HTERT RPE-1 (cell line): ENCODE results near the gene KCNN4.

Experiments
- in situ Hi-C: fragments of 300-500 bp; cut with MboI; formaldehyde crosslinking; loops from 4 replicates; pipeline ENCODE4 v1.14.3; 2020; ENCODE audit warnings: low sequenced_read_pairs

KCNN4 gene

DNA sequence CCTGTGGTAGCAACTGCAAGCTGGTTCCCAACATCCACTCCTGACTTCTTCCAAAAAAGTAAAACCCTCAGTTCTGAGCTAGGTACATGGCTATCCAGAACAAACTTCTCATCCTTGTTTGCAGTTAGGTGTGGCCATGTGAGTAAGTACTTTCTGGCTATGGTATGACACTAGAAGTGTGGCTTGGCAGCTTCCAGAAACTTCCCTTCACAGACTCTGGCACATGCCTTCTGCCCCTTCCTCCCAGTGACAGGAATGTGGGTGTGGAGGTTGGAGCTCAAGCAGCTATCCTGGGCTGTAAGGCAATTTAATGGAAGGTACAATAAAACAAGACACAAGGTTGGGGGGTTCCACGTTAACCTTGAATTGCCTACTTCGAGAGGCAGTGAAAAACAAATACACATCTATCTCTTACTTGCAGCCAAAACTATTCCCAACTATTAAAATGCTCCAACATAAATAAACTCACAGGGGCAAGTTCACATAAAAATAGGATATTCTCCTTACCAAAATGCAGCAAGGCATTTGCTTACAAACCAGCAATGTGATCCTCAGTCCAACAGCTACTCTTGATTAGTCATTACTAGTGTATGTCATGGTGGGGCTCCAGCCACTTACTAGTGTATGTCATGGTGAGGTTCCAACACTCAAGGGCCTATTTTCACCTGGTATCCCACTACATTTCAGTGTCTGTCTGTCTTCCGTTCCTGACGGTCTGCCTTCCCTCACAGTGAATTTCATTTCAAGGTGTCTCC is 29.1 kb downstream of the KCNN4 start:
- in situ Hi-C loops: no loop called here

DNA sequence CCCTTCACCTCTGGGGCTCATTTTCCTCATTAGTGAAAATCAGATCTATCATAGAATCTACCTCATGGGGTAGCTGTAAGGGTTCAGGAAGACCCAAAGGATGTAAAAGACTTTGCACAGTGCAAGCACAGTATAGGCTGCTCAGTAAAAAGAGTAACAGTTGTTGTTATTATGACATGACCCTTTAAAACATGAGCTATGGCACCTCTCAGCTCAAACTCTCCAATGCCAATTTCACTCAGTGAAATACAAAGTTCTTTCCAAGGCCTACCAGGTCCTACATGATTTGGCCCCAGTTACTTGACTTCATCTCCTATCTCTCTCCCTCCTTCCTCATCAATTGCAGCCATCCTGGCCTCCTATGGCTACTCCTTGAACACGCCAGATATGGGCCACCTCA is 30.9 kb downstream of the KCNN4 start:
- in situ Hi-C loops: no loop called here

DNA sequence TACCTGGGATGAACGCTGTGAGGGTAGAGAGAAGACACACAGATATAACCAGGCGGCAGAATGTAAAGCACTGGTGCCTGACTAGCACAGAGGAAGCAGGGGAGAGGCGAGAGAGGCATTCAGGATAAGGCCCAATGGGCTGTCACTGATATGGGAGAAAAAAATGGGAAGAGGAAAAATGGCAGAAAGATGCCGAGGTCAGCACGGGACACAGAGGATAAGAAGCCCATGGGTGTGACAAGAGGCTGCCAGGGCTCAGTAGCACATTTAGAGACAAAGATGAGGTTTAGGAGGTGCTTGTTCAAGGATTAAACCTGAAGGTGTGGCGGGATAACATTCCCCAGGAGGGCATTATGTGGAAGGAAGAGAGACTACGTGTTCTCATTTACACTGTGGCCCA is 31.6 kb downstream of the KCNN4 start:
- in situ Hi-C loops: no loop called here

DNA sequence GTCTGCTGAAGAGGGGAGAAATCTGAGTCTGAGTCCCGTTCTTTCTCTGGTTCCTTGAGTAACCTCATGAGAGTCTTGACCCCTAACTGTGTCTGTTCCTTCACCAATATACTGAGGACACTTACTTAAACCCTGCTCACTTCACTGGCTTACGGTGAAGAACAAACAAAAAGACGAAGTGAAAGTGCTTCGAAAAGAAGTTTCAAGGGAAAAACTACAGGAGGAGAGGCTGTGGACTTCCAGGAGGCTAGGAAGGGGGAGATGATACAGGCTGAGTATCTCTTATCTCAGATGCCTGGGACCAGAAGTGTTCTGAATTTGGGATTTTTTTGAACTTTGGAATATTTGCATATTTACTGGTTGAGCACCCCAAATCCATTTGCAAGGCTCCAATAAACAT is 32.1 kb downstream of the KCNN4 start:
- in situ Hi-C loops: no loop called here

DNA sequence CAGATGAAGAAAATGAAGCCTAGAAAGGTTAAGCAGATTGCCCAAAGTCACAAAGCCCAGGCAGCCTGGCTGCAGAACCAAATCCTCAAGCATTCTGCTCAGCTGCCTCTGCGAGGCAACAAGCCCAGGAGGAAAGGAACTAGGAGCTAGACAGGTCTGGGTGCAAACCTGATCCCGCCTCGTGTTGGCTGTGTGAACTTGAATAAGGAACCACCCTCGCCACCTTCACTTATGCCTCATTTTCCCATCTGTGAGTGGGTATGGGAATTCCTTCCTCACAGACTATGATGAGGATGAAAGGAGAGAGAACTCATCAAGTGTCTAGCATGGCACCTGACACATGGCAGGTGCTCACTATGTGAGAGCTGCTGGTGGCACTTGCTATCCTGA is 32.6 kb downstream of the KCNN4 start:
- in situ Hi-C loops: no loop called here

DNA sequence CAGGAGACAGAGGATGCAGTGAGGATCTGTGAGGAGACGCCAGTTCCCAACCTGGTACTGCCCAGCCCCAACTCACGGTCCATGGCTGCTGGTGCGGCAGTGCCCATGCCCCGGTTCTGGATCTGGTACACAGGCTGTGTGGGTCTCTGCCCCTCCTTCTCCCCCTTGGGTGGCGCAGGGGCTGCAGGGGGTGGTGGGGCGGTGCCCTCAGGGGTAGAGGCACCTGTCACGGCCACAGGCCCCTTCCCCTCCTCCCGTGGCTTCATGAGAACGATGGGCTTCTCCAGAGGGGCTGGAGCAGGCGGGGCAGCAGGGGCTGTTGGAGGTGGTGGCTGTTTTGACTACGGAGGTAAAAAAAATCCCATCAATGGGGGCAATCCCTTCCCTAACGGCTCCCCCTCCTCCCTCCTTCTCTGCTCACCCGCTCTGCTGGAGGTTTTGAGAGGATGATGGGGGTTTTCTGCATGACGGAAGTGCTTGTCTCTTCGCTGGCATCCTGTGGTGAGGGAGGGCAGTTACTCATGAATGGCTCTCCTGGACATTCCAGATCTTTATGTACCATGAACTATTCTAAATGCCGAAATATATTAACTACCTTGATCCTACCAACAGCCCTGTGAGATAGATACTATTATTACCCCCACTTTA is 33.1 kb downstream of the KCNN4 start:
- in situ Hi-C loops: no loop called here

DNA sequence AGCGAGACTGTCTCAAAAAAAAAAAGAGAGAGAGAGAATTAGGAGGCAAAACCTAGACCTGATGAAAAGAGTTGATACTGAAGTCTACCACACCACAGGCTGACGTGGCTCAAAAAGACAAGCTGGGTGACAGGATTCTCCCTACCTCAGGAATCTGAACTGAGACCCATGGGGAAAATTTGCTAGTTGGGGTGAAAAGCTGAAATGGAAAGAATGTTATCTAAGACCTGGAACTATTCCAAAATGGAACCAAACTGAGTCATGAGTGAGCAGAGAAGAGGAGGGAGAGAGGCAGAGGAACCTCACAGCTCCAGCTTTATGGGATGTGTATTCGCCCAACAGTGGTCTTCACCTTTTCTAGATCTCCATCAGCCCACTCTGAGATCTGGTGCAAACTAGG is 37.7 kb downstream of the KCNN4 start:
- in situ Hi-C loops: no loop called here

DNA sequence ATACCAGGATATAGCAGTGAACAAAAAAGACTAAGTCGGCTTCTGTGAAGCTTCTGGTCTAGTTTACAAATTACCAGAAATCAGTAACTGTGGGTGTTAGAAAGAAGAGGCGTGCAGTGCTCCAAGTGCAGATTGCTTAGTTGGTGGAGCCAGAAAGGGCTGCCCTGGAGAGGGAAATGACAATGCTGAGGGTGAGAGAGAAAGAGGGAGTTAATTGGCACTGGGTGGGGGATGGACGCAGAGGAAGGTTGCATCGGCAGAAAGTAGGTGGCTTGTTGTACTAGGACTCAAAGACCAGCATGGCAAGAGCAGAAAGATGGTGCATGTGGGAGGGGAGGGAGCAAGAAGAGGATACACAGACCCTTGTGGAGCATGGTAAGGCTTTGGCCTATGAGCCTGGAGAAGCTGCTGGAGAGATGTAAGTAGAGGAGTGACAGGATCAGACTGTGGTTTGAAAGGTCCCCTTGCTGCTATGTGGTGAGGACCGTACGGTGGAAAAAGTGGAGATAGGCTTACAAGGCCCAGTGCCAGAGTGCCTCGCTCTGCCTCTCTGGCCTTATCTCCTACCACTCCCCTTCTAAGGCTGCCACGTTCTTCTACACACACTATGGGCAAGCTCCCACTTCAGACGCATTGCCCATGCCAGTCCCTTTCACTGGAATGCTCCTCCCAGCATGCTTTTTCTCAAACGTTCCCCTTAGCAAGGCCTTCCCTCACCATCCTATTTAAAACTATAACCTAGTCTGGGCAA is 39.5 kb downstream of the KCNN4 start:
- in situ Hi-C loops: no loop called here

DNA sequence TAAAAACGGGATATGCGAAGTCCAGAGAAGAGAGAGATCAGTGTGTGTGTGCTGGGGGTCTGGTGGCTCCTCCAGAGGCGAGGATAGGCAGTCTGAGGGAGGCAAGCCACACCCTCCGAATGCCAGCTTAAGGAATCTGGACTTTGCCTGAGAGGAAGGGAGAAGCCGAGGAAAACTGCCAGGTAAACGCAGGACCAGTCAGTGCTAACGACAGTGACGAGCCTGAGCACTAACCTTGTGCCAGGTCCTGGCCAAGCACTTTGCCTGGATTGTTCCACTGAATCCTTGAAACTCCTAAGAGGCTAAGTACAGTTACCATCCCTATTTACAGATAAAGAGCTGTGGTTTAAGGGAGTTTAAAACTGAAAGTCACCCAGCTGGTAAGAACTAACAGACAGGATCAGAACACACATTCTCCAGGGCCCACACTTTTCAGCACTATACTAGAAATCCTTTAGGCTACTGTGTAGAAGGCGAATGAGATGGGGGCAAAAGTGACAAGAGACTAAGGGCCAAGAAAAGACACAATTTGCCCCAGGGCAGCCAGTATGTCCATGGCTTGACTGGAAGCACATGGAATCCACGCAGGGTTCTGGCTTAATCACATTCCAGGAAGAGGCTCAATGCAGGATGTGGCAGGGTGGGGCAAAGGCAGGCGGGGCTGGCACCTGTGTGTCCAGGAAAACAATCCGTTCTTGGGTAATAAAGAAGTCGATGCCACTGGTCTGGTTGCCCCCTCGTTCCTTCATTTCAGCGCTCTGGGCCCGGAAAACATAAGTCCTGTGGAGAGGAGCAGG is 41.1 kb downstream of the KCNN4 start:
- in situ Hi-C loops: no loop called here

DNA sequence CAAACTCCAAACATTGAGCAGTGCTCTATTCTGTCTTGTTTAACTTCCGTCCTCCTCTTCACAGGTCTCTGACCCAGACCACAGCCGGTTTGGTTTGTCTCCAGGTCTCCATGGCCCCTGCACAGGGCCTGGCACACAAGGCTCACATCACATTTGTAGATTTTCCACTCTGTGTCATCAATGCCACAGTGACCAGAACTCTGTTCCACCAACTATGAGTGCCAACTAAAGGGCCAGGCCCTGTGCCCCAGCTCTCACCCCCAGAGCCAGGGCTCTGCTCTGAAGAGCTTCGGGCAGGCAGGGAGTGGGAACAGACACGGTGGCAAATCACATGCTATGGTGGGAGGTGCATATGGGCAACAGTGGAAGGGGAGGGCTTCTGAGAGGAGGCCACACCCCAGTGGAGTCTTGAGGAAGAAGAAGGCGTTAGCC is 42.0 kb downstream of the KCNN4 start:
- in situ Hi-C loops: no loop called here

DNA sequence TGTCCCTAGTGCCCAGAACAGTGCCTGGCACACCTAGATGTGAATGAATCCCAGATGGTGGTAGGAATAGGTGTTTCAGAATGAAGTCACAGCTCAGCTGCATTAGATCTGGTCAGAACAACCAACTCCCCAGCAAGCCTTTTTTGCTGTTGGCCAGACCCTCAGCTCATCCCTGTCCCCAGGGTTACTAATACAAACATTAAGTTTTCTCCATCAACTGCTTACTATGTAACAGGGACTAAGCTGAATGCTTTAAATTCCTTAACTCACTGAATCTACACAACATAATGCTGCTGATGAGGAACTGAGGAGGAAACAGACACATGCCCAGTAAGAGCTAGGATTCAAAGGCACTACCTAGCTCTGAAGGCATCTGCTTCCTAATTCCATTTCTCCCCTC is 44.8 kb downstream of the KCNN4 start:
- in situ Hi-C loops: no loop called here

DNA sequence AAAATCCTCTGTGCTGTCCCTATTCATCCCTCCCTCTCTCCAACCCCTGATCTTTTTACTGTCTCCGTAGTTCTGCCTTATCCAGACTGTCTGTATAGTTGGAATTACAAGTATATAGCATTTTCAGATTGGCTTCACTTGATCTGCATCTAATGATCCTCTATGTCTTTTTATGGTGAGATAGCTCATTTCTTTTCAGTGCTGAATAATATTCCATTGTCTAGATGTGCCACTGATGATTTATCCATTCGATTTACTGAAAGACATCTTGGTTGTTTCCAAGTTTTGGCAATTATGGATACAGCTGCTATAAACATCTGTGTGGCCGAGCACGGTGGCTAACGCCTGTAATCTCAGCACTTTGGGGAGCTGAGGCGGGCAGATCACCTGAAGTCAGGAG is 45.8 kb downstream of the KCNN4 start:
- in situ Hi-C loops: no loop called here

DNA sequence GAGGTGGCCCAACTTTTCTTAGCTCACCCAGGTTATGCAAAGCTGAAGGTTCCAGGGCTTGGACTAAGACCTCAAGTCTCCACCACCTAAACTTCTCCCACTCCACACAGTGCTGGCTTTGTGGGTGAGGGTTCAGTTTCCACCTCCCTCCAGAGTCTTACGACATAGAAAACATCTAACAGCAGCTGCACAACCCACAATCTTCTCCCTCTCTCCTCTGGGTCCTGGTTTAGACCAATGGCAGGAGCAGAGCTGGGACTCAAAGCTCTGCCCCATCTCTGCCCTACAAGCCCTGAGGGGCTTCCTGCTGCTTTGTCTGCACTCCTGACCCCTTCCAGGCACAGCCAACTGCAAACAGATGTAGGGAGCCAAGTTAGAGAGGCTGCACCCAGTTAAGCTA is 48.9 kb downstream of the KCNN4 start:
- in situ Hi-C loops: no loop called here

DNA sequence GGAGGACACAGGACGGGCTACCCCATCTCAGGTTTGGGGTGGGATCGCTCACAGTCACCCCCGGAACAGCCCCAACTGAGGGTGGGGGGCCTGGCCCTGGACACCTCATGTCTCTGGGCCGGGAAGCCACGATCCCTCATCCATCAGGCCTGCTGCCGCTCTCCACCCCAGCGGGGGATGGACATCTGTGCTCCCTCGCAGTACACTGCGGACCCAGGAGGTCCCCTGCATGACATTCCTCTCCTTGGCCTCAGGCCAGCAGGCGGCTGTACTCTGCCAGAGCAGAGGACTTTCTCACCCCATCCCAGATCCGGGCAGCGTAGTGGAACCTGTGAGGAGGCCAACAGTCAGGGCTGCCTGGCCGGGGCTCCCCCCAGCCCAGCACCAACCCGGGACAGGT is 49.4 kb downstream of the KCNN4 start:
- in situ Hi-C loops: no loop called here

DNA sequence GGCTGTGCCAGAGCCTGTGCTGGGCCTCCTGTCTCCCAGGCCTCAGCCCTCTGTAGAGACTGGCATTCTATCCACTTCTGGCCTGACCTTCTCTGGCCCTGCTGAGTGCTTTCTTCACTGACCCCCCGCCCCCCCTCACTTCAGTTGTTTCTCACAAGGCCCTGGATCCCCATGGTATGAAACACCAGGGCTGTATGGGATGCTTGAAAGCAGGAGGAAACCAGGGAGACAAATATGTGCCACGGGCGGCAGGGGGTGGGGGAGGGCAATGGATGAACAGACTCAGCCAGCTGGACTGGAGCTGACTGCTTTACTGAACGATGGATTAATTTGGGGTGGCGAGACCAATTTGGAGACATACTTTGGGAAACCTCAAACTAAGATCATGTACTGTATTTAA is 50.9 kb downstream of the KCNN4 start:
- in situ Hi-C loops: no loop called here

DNA sequence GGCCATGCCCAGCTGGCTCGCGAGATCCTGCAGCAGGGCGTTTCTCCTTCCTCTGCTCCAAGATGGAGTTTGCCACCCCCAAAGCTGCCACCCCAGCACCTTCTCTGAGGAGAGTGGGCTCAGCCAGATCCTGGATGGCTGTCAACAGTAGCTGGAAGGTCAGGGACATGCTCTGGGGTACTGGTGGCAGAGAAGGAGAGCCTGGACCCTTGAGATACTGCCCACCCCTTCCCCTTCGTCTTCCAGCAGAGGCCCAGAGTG is 53.2 kb downstream of the KCNN4 start:
- in situ Hi-C loops: no loop called here

DNA sequence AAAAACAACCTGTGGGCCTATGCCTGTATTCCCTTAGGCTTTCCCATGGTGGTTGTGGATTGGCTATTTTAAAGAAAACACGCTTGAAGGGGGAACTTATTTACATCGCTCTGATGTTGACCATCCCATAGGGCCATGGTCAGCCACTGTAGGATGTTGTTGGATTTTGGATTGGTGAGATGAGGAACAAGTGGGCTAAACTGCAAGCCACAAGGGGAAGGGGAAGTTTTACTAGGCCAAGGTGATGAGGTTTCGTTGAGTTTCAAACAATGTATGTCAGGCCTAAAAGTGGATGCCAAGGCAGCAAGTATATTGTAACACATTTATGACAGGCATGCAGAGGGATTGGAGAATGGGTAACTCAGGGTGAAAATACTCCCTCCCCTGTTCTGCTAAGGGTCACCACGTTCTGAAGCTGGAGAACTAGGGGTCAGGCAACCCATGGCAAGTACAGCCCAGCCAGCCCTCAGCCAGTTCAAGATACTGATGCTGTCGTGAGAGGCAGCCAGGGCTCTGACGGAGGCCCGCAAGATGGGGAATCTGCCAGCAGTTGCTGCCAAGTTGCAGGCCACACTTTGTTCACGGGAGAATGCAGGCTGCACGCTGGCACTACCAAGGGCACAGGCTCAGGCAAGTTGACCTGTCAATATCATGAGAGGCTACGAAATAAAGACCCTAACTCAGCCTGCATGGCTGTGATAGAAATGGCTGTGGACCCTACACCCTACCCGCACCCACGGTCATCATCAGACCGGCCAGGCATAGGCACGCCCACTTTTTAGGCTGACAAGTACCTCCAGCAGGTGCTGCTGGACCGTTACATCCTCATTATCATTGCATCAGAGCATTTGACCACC is 53.8 kb downstream of the KCNN4 start:
- in situ Hi-C loops: no loop called here

DNA sequence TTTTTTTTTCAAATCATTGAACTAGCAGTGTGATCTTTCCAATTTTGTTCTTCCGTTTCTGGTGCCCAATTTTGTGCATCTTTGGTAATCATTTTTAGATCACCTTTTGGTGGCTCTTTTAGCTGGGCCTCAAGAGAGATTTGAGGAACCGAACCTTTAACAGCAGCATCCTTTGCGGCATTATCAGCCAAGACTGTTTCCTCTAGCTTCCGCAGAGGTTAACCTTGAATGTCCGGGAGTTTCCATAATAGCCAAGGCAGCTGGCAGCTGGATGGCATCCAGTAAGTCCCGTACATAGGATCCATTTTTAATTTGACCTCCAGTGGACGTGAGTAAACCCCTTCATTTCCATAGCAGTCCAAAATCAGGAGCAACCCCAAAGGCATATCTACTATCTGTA is 55.3 kb downstream of the KCNN4 start:
- in situ Hi-C loops: no loop called here

DNA sequence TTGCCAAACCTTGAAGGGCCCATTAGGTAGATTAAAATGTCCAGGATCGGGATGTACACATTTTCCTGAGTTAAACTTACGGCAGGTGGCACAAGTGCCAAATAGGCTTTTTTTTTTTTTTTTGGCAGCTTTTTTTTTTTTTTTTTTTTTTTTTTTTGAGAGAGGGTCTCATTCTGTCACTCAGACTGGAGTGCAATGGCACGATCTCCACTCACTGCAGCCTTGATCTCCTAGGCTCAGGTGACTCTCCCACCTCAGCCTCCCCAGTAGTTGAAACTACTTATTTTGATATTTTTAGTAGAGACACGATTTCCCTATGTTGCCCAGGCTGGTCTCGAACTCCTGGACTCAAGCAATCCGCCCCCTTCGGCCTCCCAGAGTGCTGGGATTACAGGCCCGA is 55.9 kb downstream of the KCNN4 start:
- in situ Hi-C loops: no loop called here

DNA sequence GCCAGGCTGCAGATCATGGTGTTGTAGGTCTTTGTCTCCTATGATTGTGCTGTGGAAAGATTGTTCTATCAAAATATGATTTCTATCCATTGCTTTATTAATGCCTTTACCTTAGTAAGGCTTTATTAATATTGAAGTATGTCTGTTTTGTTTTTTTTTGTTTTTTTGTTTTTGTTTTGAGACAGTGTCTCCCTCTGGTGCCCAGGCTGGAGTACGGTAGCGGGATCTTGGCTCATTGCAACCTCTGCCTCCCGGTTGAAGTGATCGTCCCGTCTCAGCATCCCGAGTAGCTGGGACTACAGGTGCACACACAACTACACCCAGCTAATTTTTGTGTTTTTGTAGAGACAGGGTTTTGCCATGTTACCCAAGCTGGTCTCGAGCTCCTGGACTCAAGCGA is 57.2 kb downstream of the KCNN4 start:
- in situ Hi-C loops: no loop called here
